Fibroblast of peridontal ligament (primary cell): ENCODE data around the gene EYA2.

Source experiments
- DNase-seq: peaks from one replicate; pipeline ENCODE4 v3.0.0-alpha.2; 2010; ENCODE audit errors: extremely low read depth

Gene EYA2

GRCh38 chr20:47111576-47111975, 216.9 kb downstream of the EYA2 start:
- DNase-seq = no peak

GRCh38 chr20:47113362-47114109, 218.9 kb downstream of the EYA2 start:
- DNase-seq = peak; percentile 64

DNA sequence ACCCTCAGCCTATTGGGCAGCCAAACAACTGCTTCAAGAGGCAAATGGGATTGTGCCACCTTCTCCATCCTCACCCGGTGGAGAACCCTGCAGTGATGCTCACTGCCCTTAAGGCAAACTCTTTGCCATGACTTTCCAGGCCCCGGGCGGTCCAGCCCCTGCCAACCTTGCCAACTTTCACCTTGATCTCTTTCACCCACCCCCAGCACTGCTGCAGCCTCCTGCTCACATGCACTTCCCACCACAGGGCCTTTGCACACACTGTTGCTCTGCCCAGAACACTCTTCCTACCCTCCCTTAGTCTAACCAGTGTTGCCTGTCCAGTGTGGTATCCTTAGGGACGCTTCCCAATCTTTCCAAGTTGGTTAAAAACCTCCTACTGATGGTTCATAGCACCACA, 221.1 kb downstream of the EYA2 start:
- DNase-seq = no peak

DNA sequence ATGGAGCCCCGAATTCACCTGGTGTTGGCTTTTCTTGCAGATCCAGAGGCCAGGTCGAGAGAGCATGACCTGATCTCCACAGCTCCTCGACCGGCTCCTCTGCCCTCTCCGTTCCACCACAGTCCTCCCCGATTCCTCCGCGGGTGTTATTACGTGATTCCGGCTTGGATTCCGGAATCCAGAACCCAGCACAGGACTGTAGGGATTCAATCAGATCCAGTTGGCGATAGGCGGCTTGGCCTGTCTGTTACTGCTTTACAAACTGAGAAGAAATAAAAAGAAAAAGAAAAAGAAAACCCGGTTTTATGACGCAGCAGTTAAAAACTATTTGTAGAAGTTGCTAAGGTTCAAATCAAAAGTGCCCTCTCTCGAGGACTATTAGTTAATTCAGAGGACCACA, 222.7 kb downstream of the EYA2 start:
- no peak for DNase-seq

DNA sequence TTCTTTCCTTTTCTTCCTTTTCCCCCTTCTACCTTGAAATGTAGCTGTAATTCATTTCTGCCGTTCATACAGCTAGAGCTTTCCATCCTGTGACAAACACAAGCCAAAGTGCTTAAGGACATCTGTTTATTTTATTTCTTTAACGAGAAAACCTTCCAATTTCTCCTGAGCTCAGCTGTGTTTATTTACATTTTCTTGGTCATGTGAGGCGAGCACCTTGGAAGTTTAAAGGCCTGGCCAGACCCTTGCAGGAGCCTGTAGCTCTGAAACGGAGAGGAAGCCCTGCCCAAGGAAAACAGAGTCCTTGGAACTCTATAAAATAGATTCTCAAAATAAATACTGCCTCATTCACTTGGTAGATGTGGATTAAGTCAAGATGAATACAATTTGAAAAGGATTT, 223.1 kb downstream of the EYA2 start:
- peak; percentile 36 for DNase-seq

GRCh38 chr20:47118206-47118605, 223.6 kb downstream of the EYA2 start:
- peak; percentile 18 for DNase-seq

DNA sequence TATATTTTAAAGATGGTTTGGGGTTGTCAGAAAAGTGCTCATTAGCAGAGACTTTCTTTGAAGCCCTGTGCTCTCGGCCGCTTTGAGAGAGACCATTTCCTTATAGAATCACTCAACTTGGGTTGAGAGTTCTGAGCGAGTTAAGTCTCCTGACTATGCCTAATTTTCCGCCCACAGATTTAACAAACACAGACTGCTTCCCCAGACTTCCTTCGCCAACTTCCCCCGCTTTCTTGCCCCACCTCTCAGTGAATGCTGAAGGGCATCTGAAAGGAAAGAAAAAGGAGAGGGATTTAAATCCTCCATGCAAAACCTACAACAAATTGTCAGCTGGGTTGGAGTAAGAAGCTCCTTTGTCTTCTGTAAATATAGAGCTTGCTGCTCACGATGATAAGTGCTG, 224.0 kb downstream of the EYA2 start:
- DNase-seq = peak; percentile 57

DNA sequence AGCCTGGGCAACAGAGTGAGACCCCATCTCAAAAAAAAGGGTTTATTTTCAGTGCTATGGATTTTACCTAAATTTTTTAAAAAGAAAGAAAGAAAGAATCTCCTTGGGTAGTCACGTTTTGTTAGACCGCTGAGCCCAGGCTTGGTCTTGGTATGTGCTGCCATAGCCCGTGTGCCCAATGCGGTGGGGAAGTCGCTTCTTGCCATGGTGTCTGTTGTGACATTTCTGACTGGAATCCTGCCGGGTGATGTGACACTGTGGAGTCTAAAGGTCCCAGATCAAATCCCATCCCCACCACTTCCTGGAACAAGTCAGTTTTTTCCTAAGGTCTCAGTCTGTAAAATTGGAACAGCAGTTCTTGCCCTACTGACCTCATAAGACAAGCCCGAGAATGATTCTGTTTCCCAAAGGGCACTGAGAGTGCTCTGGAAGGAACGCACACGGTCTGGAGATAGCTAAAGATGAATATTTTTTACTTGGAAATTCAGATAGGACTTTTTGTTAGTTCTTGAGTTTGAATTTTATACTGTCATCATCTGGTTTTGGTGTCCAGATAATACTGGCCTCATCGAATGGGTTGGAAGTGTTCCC, 225.8 kb downstream of the EYA2 start:
- DNase-seq = no peak

DNA sequence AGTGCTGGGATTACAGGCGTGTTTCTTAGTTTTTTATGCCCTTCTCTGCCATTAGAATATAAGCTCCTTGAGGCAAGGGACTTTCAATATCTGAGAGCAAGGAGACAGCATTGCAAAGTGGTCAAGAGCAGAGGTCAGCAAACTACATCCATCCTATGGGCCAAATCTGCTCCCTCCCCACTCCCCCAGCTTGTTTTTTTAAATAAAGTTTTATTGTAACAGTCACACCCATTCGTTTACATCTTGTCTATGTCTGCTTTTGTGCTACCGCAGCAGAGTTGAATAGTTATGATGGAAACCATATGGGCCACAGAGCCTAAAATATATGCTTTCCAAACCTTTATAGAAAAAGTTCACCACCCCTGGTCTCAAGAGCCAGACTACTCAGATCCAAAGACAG, 227.9 kb downstream of the EYA2 start:
- DNase-seq = no peak

DNA sequence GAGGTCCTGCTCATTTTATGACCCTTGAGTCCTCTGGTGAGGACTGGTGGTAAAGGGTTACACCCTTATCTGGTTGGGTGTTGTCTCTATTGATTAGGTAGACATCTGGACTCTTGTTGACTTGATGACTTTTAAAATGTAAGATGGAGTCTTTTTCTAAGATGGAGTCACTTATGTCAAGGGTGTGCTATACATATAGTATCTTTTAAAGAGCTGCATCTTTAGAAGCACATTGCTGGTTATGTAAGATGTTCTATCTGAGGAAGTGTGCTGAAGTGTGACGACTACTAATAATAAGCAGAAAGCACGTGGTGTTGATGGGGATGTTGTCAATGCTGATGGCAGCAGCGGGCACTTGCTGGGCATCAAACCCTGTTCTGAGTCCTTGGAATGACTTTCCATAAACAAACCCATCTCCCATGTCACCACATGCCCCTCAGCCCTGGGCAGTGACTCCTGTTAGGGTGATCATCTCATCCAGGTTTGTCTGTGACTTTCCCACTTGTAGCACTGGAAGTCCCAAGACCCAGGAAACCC, 229.6 kb downstream of the EYA2 start:
- no peak for DNase-seq

DNA sequence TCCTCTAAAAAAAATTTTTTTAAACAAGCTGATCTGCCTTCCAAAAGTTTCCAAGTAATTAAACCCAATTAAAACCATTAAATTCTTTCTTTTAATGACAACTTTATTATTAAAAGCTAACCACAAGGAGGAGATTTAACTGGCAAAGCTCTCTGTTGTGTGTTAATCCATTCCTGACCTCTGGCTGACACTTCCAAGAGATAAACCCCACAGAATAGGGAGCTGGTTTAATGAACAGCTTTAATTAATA, 230.8 kb downstream of the EYA2 start:
- peak; percentile 48 for DNase-seq

- no peak for DNase-seq
Observed at GRCh38 chr20:47125758-47126591, 231.3 kb downstream of the EYA2 start.

- peak; percentile 81 for DNase-seq
Observed at GRCh38 chr20:47126709-47127108, 232.1 kb downstream of the EYA2 start.

DNA sequence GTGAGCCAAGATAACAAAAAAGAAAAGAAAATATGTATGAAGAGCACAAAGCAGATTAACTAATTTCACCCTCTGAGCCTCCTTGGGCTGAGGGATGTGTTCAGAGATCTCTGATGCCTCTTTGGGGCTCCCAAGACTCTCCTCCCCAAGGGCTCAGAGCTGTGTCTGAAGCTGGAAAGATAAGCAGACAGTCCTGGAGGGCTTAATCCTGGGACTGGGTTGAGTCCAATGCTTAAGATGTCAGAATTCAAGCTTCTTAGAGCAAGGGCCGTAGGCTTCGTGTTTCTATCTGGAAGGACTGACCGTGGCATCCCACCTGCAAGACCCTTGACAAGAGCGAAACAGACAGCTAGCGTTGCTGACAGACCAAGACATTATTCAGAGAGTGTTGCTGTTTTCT, 232.9 kb downstream of the EYA2 start:
- DNase-seq = no peak

GRCh38 chr20:47127999-47128398, 233.4 kb downstream of the EYA2 start:
- DNase-seq = no peak

DNA sequence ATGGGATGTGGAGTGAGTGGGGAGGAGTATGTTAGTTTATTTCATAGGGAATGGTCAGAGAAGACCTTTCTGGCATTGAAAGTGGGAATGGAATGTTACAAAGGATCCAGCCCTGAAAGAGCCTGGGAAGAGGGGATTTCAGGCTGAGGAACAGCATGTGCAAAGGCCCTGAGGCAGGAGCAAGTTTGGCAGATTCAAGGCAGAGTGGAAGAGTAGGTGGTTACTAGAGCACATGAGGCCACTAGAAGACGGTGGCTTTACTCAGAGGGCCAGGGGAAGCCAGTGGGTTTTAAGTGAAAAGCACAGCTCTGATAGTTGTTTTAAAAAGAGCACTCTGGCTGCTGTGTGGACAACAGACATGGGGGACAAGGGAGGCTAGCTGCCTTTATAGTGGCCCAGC, 234.7 kb downstream of the EYA2 start:
- DNase-seq = no peak

GRCh38 chr20:47133809-47134456, 239.3 kb downstream of the EYA2 start:
- DNase-seq = peak; percentile 82

DNA sequence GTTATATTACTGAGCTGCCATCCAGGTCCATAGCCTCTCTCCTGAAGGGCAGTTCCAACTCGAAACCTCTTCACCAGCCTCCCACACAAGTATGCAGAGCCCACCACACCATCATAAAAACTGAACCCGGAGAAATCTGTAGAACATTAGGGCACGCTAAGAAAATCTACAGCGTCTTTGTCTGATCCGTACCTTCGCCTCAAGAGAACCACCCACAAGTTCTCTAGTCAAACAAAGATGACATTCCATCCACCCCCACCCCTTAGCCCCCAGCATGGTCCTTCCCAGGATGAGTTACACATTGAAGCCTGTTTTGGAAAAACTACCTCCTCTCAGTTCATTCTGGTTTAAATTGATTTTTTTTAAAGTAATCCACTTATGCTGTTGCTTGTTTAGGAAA, 242.1 kb downstream of the EYA2 start:
- no peak for DNase-seq

DNA sequence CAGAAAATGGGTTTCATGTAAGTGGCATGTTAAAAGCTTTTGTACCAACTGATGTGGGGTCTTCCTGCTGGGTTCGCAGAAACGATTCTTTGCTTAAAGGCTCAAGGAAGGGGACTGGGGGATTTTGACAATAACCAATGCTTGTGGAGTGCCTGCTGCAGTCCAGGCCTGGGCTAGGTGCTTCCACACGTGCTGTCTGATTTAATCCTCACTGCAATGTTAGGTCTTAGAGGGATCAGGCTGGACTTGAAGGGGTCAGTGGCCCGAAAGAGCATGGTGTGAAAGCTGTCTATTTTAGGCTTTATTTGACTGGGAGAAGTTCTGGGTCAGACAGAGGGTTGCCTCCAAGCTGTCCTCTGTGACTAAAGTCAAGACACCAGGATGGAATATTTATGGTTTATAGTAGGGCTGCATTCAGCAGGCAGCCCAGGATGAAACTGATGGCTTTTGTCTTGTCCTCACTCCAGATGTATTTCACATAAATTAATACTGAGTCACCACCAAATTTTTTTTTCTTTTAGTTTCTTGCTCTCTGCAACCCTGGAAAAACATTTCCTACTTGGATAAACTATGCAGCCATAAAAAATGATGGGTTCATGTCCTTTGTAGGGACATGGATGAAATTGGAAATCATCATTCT, 242.7 kb downstream of the EYA2 start:
- no peak for DNase-seq

- DNase-seq = no peak
Observed at GRCh38 chr20:47139934-47140535, 245.4 kb downstream of the EYA2 start.

DNA sequence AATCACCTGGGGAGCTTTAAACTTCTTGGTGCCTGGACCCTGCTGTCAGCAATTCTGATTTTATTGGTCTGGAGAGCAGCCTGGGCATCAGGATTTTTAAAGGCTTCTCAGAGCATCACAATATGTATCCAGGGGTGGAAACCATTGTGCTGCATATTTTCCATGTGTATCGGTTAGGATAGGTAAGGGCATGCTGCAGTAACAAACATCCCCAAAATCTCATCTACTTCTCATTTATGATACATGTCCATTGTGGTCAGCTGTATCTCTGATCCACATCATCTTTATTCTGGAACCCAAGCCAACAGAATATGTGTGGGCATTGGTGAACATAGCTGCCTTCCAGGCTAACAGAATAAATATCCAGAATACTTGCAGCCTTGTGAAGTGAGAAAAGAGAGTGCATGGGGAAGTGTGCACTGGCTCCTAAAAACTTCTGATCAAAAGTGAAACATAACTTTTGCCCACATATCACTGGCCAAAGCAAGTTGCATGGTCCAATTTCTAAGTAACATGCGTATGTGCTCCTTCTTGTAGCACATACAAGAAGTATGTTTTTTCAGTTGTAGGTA, 246.8 kb downstream of the EYA2 start:
- DNase-seq = no peak
